ENCODE data around the gene NF2. TPM values are rescaled to one million over a fixed set of nuclear protein-coding genes. Genes with fewer than 3 reads are reported as not detected.

Gene NF2
- total RNA-seq, 1 experiment from 2014 or later = 40.5 TPM

DNA sequence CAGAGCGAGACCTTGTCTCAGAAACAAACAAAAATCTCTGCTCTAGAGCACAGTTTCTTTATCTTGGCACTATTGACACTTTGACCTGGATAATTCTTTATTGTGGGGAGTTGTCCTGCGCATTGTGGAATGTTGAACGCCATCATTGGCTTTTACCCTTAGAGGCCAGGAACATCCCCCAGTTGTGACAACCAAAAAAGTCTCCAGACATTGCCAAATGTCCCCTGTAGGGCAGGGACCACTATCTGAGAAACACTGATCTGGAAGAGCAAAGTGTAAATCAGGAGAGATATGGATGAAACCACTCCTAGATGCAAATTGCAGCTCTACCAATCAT lies 4.8 kb upstream of the NF2 start:
- Histone ChIP-seq H3K4me1 (ENCODE audit: insufficient read depth, low read length, poor library complexity, severe bottlenecking) (no peaks in the 10 kb centered on the region), H3K27ac (ENCODE audit: low read depth, low read length, poor library complexity, severe bottlenecking) (no peak overlapping the region), H3K36me3 (ENCODE audit: insufficient read depth, low read length, poor library complexity, severe bottlenecking) (no peaks in the 10 kb centered on the region), H3K4me3 (ENCODE audit: low read depth, low read length, poor library complexity, severe bottlenecking) (no peak overlapping the region), H3K27me3 (replicated peaks; ENCODE audit: insufficient read depth, low read depth, low read length, poor library complexity) (no peaks in the 10 kb centered on the region), H3K9me3 (ENCODE audit: low read depth, low read length, poor library complexity, severe bottlenecking) (no peaks in the 10 kb centered on the region)
- ChIA-PET CTCF (no interaction called here), POLR2A (ENCODE audit: low non-redundant PET) (no interaction called here)
- no TSS peak for BruUV-seq (replicated peaks)
- DNase-seq (ENCODE audit: low spot score) = no peak
- no peak for TF ChIP-seq EZH2 (IDR thresholded peaks at IDR 0.05; ENCODE audit: borderline replicate concordance, low read depth, low read length, poor library complexity, severe bottlenecking)
- TF ChIP-seq, protein P1, sequence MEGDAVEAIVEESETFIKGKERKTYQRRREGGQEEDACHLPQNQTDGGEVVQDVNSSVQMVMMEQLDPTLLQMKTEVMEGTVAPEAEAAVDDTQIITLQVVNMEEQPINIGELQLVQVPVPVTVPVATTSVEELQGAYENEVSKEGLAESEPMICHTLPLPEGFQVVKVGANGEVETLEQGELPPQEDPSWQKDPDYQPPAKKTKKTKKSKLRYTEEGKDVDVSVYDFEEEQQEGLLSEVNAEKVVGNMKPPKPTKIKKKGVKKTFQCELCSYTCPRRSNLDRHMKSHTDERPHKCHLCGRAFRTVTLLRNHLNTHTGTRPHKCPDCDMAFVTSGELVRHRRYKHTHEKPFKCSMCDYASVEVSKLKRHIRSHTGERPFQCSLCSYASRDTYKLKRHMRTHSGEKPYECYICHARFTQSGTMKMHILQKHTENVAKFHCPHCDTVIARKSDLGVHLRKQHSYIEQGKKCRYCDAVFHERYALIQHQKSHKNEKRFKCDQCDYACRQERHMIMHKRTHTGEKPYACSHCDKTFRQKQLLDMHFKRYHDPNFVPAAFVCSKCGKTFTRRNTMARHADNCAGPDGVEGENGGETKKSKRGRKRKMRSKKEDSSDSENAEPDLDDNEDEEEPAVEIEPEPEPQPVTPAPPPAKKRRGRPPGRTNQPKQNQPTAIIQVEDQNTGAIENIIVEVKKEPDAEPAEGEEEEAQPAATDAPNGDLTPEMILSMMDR (conservative IDR thresholded peaks at IDR 0.05; ENCODE audit: low read depth, low read length) = no peak
- intact Hi-C loops (cut with micrococcal nuclease; ENCODE audit: unreplicated experiment) = no loop called here

DNA sequence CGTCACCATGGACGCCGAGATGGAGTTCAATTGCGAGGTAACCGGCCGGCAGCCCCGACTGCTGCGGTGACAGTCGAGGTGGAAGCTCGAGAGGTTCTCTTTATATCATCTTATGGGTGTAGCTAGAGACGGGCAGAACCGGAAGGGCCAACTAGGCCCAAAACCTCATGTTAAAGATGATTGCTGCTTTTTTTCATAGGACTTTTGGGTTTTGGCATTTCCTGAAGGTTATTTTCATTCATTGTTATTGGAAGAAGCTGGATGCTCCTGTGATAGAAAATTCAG lies 585 bp downstream of the NF2 start:
- no peak for TF ChIP-seq EZH2 (IDR thresholded peaks at IDR 0.05; ENCODE audit: borderline replicate concordance, low read depth, low read length, poor library complexity, severe bottlenecking)
- TF ChIP-seq, protein P1 (conservative IDR thresholded peaks at IDR 0.05; ENCODE audit: low read depth, low read length) = no peak
- POLR2A ChIA-PET (ENCODE audit: low non-redundant PET) = interaction anchor here (0.6 kb wide), 1 partner anchor 184 kb away, joined by 3 read pairs; no protein-coding TSS in a partner anchor
- no TSS peak for BruUV-seq (replicated peaks)

DNA sequence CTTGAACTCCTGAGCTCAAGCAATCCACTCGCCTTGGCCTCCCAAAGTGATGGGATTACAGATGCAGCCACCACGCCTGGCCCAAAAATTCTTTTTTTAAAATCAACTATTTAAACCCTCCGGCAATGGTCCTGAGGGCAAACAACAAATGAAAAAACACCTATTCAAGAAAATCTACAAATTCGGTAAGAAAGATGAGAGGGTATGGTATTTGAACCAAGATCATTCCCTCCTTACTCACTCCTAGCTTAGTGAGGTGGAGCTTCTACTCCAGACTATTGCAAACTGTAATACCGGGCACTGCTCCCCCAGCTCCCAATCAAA lies 2.1 kb downstream of the NF2 start:
- no TSS peak for BruUV-seq (replicated peaks)
- no peak overlapping the region for H3K27ac ChIP-seq (ENCODE audit: low read depth, low read length, poor library complexity, severe bottlenecking)

More for the DNA sequence above, 585 bp downstream of the NF2 start:
- Histone ChIP-seq H3K4me1 (ENCODE audit: insufficient read depth, low read length, poor library complexity, severe bottlenecking) (peaks cover 7% of the 10 kb centered on the region), H3K9me3 (ENCODE audit: low read depth, low read length, poor library complexity, severe bottlenecking) (no peaks in the 10 kb centered on the region), H3K4me3 (ENCODE audit: low read depth, low read length, poor library complexity, severe bottlenecking) (peak overlapping the region; percentile 94), H3K27me3 (replicated peaks; ENCODE audit: insufficient read depth, low read depth, low read length, poor library complexity) (no peaks in the 10 kb centered on the region), H3K27ac (ENCODE audit: low read depth, low read length, poor library complexity, severe bottlenecking) (peak overlapping the region; percentile 53), H3K36me3 (ENCODE audit: insufficient read depth, low read length, poor library complexity, severe bottlenecking) (no peaks in the 10 kb centered on the region)
- CTCF ChIA-PET = interaction anchor here (0.8 kb wide), 1 partner anchor 51 kb away, joined by 3 read pairs; the partner anchor contains the start of gene THOC5
- intact Hi-C loops (cut with micrococcal nuclease; ENCODE audit: unreplicated experiment) = no loop called here
- DNase-seq (ENCODE audit: low spot score) = no peak

More for the DNA sequence above, 2.1 kb downstream of the NF2 start:
- no peak overlapping the region for H3K4me3 ChIP-seq (ENCODE audit: low read depth, low read length, poor library complexity, severe bottlenecking)
- ChIA-PET POLR2A (ENCODE audit: low non-redundant PET) (no interaction called here), CTCF (no interaction called here)
- no peaks in the 10 kb centered on the region for H3K9me3 ChIP-seq (ENCODE audit: low read depth, low read length, poor library complexity, severe bottlenecking)
- no peaks in the 10 kb centered on the region for H3K36me3 ChIP-seq (ENCODE audit: insufficient read depth, low read length, poor library complexity, severe bottlenecking)
- H3K27me3 ChIP-seq (replicated peaks; ENCODE audit: insufficient read depth, low read depth, low read length, poor library complexity) = no peaks in the 10 kb centered on the region
- TF ChIP-seq, protein P1 (conservative IDR thresholded peaks at IDR 0.05; ENCODE audit: low read depth, low read length) = no peak
- TF ChIP-seq EZH2 (IDR thresholded peaks at IDR 0.05; ENCODE audit: borderline replicate concordance, low read depth, low read length, poor library complexity, severe bottlenecking) = no peak
- no peak for DNase-seq (ENCODE audit: low spot score)
- H3K4me1 ChIP-seq (ENCODE audit: insufficient read depth, low read length, poor library complexity, severe bottlenecking) = peaks cover 7% of the 10 kb centered on the region
- intact Hi-C loops (cut with micrococcal nuclease; ENCODE audit: unreplicated experiment) = no loop called here
